Measurements from ENCODE around the gene NT5C3B. TPM values are rescaled to one million over a fixed set of nuclear protein-coding genes. Genes with fewer than 3 reads are reported as not detected.

The NT5C3B gene
- total and polyA plus RNA-seq, 3 donors from 2014 or later = 61.9 to 214 (median 74.3) TPM

DNA sequence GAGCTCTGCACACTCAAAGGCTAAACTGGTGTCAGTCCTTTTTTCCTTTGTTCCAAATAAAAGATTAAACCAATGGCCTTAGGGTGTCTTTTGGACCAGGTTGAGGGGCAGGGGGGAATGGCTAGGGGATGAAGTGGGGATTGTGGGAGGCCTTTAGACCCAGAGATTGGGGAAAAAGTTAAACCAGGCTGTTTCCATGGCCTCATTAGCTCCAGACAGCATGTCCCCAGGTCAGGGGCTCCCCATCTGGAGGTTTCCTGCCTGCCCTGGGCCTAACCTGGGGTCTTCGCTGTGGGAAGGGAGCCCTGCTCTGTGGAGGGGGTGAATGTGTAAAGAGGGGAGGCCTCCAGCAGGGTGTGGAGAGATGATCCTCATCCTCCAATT is 12.9 kb downstream of the NT5C3B start:
- intact Hi-C loops (cut with DNase I; ENCODE audit: low total_unique reads) = no loop called here
- WGBS, 2 donors = 60 to 94% methylated on average over 1 of the region's 1 CpG
- no peaks in the 10 kb centered on the region for H3K9me3 ChIP-seq
- DNase-seq = no peak
- H3K36me3 ChIP-seq (ENCODE audit: low read depth, missing control alignments) = no peaks in the 10 kb centered on the region
- no peaks in the 10 kb centered on the region for H3K4me1 ChIP-seq
- no peak overlapping the region for H3K27ac ChIP-seq
- H3K27me3 ChIP-seq = no peaks in the 10 kb centered on the region
- no peak overlapping the region for H3K4me3 ChIP-seq
- no peak for TF ChIP-seq POLR2A (IDR thresholded peaks at IDR 0.05)
- TF ChIP-seq, protein P1, sequence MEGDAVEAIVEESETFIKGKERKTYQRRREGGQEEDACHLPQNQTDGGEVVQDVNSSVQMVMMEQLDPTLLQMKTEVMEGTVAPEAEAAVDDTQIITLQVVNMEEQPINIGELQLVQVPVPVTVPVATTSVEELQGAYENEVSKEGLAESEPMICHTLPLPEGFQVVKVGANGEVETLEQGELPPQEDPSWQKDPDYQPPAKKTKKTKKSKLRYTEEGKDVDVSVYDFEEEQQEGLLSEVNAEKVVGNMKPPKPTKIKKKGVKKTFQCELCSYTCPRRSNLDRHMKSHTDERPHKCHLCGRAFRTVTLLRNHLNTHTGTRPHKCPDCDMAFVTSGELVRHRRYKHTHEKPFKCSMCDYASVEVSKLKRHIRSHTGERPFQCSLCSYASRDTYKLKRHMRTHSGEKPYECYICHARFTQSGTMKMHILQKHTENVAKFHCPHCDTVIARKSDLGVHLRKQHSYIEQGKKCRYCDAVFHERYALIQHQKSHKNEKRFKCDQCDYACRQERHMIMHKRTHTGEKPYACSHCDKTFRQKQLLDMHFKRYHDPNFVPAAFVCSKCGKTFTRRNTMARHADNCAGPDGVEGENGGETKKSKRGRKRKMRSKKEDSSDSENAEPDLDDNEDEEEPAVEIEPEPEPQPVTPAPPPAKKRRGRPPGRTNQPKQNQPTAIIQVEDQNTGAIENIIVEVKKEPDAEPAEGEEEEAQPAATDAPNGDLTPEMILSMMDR (IDR thresholded peaks at IDR 0.05) = no peak

DNA sequence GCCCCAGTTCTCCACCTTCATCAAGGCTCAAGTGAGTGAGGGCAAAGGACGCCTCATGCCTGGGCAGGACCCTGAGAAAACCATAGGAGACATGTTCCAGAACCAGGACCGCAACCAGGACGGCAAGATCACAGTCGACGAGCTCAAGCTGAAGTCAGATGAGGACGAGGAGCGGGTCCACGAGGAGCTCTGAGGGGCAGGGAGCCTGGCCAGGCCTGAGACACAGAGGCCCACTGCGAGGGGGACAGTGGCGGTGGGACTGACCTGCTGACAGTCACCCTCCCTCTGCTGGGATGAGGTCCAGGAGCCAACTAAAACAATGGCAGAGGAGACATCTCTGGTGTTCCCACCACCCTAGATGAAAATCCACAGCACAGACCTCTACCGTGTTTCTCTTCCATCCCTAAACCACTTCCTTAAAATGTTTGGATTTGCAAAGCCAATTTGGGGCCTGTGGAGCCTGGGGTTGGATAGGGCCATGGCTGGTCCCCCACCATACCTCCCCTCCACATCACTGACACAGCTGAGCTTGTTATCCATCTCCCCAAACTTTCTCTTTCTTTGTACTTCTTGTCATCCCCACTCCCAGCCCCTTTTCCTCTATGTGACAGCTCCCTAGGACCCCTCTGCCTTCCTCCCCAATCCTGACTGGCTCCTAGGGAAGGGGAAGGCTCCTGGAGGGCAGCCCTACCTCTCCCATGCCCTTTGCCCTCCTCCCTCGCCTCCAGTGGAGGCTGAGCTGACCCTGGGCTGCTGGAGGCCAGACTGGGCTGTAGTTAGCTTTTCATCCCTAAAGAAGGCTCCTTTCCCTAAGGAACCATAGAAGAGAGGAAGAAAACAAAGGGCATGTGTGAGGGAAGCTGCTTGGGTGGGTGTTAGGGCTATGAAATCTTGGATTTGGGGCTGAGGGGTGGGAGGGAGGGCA is 13.6 kb downstream of the NT5C3B start:
- H3K4me1 ChIP-seq = no peaks in the 10 kb centered on the region
- WGBS, 2 donors = 84 to 85% methylated on average over 12 of the region's 12 CpGs
- H3K36me3 ChIP-seq (ENCODE audit: low read depth, missing control alignments) = no peaks in the 10 kb centered on the region
- no peak overlapping the region for H3K27ac ChIP-seq
- TF ChIP-seq, protein P1 (IDR thresholded peaks at IDR 0.05) = no peak
- no peak for TF ChIP-seq POLR2A (IDR thresholded peaks at IDR 0.05)
- no peak overlapping the region for H3K4me3 ChIP-seq
- intact Hi-C loops (cut with DNase I; ENCODE audit: low total_unique reads) = no loop called here
- H3K27me3 ChIP-seq = no peaks in the 10 kb centered on the region
- DNase-seq = no peak
- H3K9me3 ChIP-seq = no peaks in the 10 kb centered on the region

DNA sequence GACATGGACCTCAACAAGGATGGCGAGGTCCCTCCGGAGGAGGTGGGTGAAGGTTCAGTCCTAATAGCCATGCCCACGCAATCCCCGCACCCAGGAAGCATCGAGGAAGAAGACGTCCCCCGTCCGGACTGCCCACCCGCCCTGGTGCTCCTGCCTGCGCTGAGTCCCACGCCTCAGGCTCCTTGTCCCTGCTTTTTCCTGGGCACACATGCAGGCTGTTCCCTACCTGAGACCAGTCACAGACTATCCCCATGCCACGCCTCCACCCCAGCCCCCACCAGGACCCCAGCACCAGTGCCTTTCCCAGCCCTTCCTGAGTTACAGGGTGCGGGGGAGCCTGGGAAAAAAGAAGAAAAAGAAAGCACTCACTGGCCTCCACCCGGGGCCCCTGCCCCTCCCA is 14.3 kb downstream of the NT5C3B start:
- Histone ChIP-seq H3K4me3 (no peak overlapping the region), H3K9me3 (no peaks in the 10 kb centered on the region), H3K27ac (no peak overlapping the region), H3K27me3 (no peaks in the 10 kb centered on the region), H3K4me1 (no peaks in the 10 kb centered on the region), H3K36me3 (ENCODE audit: low read depth, missing control alignments) (no peaks in the 10 kb centered on the region)
- intact Hi-C loops (cut with DNase I; ENCODE audit: low total_unique reads) = no loop called here
- DNase-seq = no peak
- TF ChIP-seq, protein P1 (IDR thresholded peaks at IDR 0.05) = no peak
- no peak for TF ChIP-seq POLR2A (IDR thresholded peaks at IDR 0.05)
- WGBS, 2 donors = 83 to 89% methylated on average over 11 to 14 of the region's 14 CpGs

DNA sequence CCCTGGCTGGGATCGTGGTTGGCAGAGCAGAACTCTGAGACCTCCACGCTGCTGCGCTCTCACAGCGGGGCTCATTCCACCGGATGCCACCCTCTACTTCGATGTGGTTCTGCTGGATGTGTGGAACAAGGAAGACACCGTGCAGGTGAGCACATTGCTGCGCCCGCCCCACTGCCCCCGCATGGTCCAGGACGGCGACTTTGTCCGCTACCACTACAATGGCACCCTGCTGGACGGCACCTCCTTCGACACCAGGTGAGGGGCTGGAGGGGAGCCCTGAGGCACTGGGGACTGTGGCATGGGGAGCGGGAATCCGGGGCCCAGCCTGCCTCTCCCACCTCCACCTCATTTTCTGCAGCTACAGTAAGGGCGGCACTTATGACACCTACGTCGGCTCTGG is 18.0 kb downstream of the NT5C3B start:
- no peaks in the 10 kb centered on the region for H3K36me3 ChIP-seq (ENCODE audit: low read depth, missing control alignments)
- DNase-seq = no peak
- no peaks in the 10 kb centered on the region for H3K9me3 ChIP-seq
- no peak overlapping the region for H3K4me3 ChIP-seq
- H3K27ac ChIP-seq = no peak overlapping the region
- intact Hi-C loops (cut with DNase I; ENCODE audit: low total_unique reads) = no loop called here
- TF ChIP-seq, protein P1 (IDR thresholded peaks at IDR 0.05) = no peak
- no peak for TF ChIP-seq POLR2A (IDR thresholded peaks at IDR 0.05)
- H3K27me3 ChIP-seq = no peaks in the 10 kb centered on the region
- peaks cover 8% of the 10 kb centered on the region for H3K4me1 ChIP-seq
- WGBS, 2 donors = 93 to 99% methylated on average over 18 to 20 of the region's 20 CpGs
